Sigmoid colon (tissue), 7 donors: ENCODE data around the gene GOLGA2. TPM values are rescaled to one million over a fixed set of nuclear protein-coding genes. Genes with fewer than 3 reads are reported as not detected.

Experiments
- DNase-seq: peaks from one replicate; pipeline ENCODE4 v3.0.0-alpha.2; 2019
- H3K27ac ChIP-seq, 4 donors: fragments of 200-600 bp; sonication (generic); one replicate each; pipeline ENCODE4 v1.5.1; 2016 to 2019; ENCODE audit warnings: mild to moderate bottlenecking in 1 of 4
- H3K27me3 ChIP-seq, 3 donors: fragments of 200-600 bp; sonication (generic); one replicate each; pipeline ENCODE4 v1.5.1; 2019; ENCODE audit warnings: mild to moderate bottlenecking in 1 of 3
- H3K36me3 ChIP-seq, 4 donors: fragments of 200-600 bp; sonication (generic); one replicate each; pipeline ENCODE4 v1.5.1; 2016 to 2019
- H3K4me1 ChIP-seq, 4 donors: fragments of 200-600 bp; sonication (generic); one replicate each; pipeline ENCODE4 v1.5.1; 2017 to 2019
- H3K4me3 ChIP-seq, 4 donors: fragments of 200-600 bp; sonication (generic); one replicate each; pipeline ENCODE4 v1.5.1; 2017 to 2019; ENCODE audit warnings: mild to moderate bottlenecking in 2 of 4, moderate library complexity in 1 of 4
- H3K9me3 ChIP-seq, 4 donors: fragments of 200-600 bp in 3 of 4; sonication (generic) in 3 of 4; one replicate each; pipeline versions ENCODE4 v1.5.1 to v1.6.1; 2013 to 2019
- CTCF ChIP-seq, 4 experiments: fragments of 450-650 bp in 3 of 4; fragments of 200-600 bp in 1 of 4; IDR thresholded peaks; one replicate each; pipeline ENCODE4 v1.5.1; 2016 to 2019; ENCODE audit warnings: antibody characterized with exemption in 4 of 4, mild to moderate bottlenecking in 3 of 4, moderate library complexity in 2 of 4
- EP300 ChIP-seq, 4 donors: sonication (generic); formaldehyde crosslinking; IDR thresholded peaks; one replicate each; pipeline ENCODE4 v1.6.1; 2017; ENCODE audit warnings: antibody characterized with exemption in 4 of 4
- POLR2A ChIP-seq, 2 donors: fragments of 450-650 bp; IDR thresholded peaks; one replicate each; pipeline ENCODE4 v1.6.1; 2016; ENCODE audit warnings: antibody characterized with exemption in 2 of 2, mild to moderate bottlenecking in 2 of 2, moderate library complexity in 2 of 2
- POLR2AphosphoS5 ChIP-seq, 4 donors: sonication (generic); formaldehyde crosslinking; IDR thresholded peaks; one replicate each; pipeline ENCODE4 v1.6.1; 2017; ENCODE audit warnings: antibody characterized with exemption in 4 of 4
- WGBS, 2 donors: extraction: QIAGEN DNeasy Blood & Tissue Kit; methylation state at CpG; one replicate each; pipeline ENCODE4 v1.1.7; 2013; 5-methylcytosine and 5-hydroxymethylcytosine counted together
- intact Hi-C: fragments of 100-400 bp; cut with DNase I; formaldehyde crosslinking; loops from one replicate; pipeline ENCODE4 v1.15.1; 2023
- polyA plus RNA-seq, 3 donors: library from polyadenylated mRNA; stranded (reverse); fragments of 200-250 nt; gene quantifications; one replicate each; pipeline ENCODE4 v1.2.3, GENCODE V29; 2013
- total RNA-seq, 4 donors: library from RNA; depleted of rRNA; stranded (reverse); fragments of >200 nt; gene quantifications; one replicate each; pipeline ENCODE4 v1.1.0, GENCODE V29; 2016
- donor health status: healthy with polysubstance abuse.
- donor health status: Bipolar disorder and iron deficiency.
- donor health status: healthy.

The GOLGA2 gene
- total and polyA plus RNA-seq, 7 donors = 48.1 to 104 (median 82.7) TPM

GRCh38 chr9:128213746-128214497 lies 61.9 kb downstream of the GOLGA2 start:
- H3K9me3 ChIP-seq = no peaks in the 10 kb centered on the region
- 86 to 89% methylated on average over 12 of the region's 12 CpGs for WGBS, 2 donors
- TF ChIP-seq POLR2A (IDR thresholded peaks at IDR 0.05) = no peak
- TF ChIP-seq CTCF (IDR thresholded peaks at IDR 0.05) = no peak
- TF ChIP-seq EP300 (IDR thresholded peaks at IDR 0.05) = no peak
- no peak for TF ChIP-seq POLR2AphosphoS5 (IDR thresholded peaks at IDR 0.05)
- peak overlapping the region in 1 of 4 donors; percentile 62 for H3K27ac ChIP-seq
- H3K4me1 ChIP-seq = peaks cover 0 to 16% (median 4%) of the 10 kb centered on the region in 4 donors
- no peaks in the 10 kb centered on the region for H3K27me3 ChIP-seq
- DNase-seq = no peak
- no peaks in the 10 kb centered on the region for H3K36me3 ChIP-seq
- intact Hi-C loops = no loop called here
- no peak overlapping the region for H3K4me3 ChIP-seq

GRCh38 chr9:128211981-128212281 lies 63.9 kb downstream of the GOLGA2 start:
- no peaks in the 10 kb centered on the region for H3K36me3 ChIP-seq
- intact Hi-C loops = no loop called here
- no peaks in the 10 kb centered on the region for H3K9me3 ChIP-seq
- H3K4me1 ChIP-seq = peaks cover 0 to 5% (median 0%) of the 10 kb centered on the region in 4 donors
- no peaks in the 10 kb centered on the region for H3K27me3 ChIP-seq
- WGBS, 2 donors = 31 to 73% methylated on average over 2 of the region's 2 CpGs
- DNase-seq = no peak
- no peak overlapping the region for H3K27ac ChIP-seq
- TF ChIP-seq POLR2AphosphoS5 (IDR thresholded peaks at IDR 0.05) = no peak
- no peak for TF ChIP-seq EP300 (IDR thresholded peaks at IDR 0.05)
- no peak for TF ChIP-seq CTCF (IDR thresholded peaks at IDR 0.05)
- TF ChIP-seq POLR2A (IDR thresholded peaks at IDR 0.05) = no peak
- H3K4me3 ChIP-seq = no peak overlapping the region

- TF ChIP-seq POLR2AphosphoS5 (IDR thresholded peaks at IDR 0.05) (no peak), POLR2A (IDR thresholded peaks at IDR 0.05) (no peak), CTCF (IDR thresholded peaks at IDR 0.05) (no peak), EP300 (IDR thresholded peaks at IDR 0.05) (no peak)
- no peaks in the 10 kb centered on the region for H3K9me3 ChIP-seq
- H3K4me1 ChIP-seq = peaks cover 0 to 5% (median 0%) of the 10 kb centered on the region in 4 donors
- no peak for DNase-seq
- H3K27ac ChIP-seq = peak overlapping the region in 1 of 4 donors; percentile 5
- H3K36me3 ChIP-seq = no peaks in the 10 kb centered on the region
- intact Hi-C loops = no loop called here
- WGBS, 2 donors = 32 to 65% methylated on average over 12 of the region's 12 CpGs
- H3K4me3 ChIP-seq = no peak overlapping the region
- no peaks in the 10 kb centered on the region for H3K27me3 ChIP-seq
Measured at GRCh38 chr9:128211186-128211980, 64.4 kb downstream of the GOLGA2 start.

- TF ChIP-seq EP300 (IDR thresholded peaks at IDR 0.05) = no peak
- intact Hi-C loops = no loop called here
- Histone ChIP-seq H3K4me3 (no peak overlapping the region), H3K36me3 (no peaks in the 10 kb centered on the region), H3K9me3 (no peaks in the 10 kb centered on the region), H3K27me3 (peaks cover 5 to 8% (median 8%) of the 10 kb centered on the region in 3 donors), H3K4me1 (peaks cover 0 to 7% (median 3%) of the 10 kb centered on the region in 4 donors), H3K27ac (no peak overlapping the region)
- DNase-seq = no peak
- WGBS, 2 donors = 75 to 83% methylated on average over 15 of the region's 15 CpGs
Measured at GRCh38 chr9:128208946-128209669, 66.7 kb downstream of the GOLGA2 start.

- H3K4me3 ChIP-seq = no peak overlapping the region
- intact Hi-C loops = no loop called here
- H3K27ac ChIP-seq = no peak overlapping the region
- H3K4me1 ChIP-seq = peaks cover 0 to 14% (median 10%) of the 10 kb centered on the region in 4 donors
- TF ChIP-seq POLR2AphosphoS5 (IDR thresholded peaks at IDR 0.05) (no peak), EP300 (IDR thresholded peaks at IDR 0.05) (no peak), CTCF (IDR thresholded peaks at IDR 0.05) (no peak), POLR2A (IDR thresholded peaks at IDR 0.05) (no peak)
- H3K36me3 ChIP-seq = no peaks in the 10 kb centered on the region
- 86 to 94% methylated on average over 7 of the region's 7 CpGs for WGBS, 2 donors
- peaks cover 6 to 15% (median 12%) of the 10 kb centered on the region in 3 donors for H3K27me3 ChIP-seq
- DNase-seq = no peak
- H3K9me3 ChIP-seq = no peaks in the 10 kb centered on the region
Measured at GRCh38 chr9:128208386-128208785, 67.4 kb downstream of the GOLGA2 start.
